Vagina (tissue), 2 donors: ENCODE data around the gene TFF1.

Experiments used
- CTCF ChIP-seq, 3 experiments: fragments of 450-650 bp in 2 of 3; fragments of 200-600 bp in 1 of 3; sonication (generic) in 1 of 3; IDR thresholded peaks; one replicate each; pipeline ENCODE4 v1.5.1; 2017 to 2019; ENCODE audit warnings: antibody characterized with exemption in 3 of 3, mild to moderate bottlenecking in 2 of 3, moderate library complexity in 2 of 3
- POLR2A ChIP-seq, 2 donors: fragments of 450-650 bp; IDR thresholded peaks; one replicate each; pipeline ENCODE4 v1.6.1; 2017; ENCODE audit warnings: antibody characterized with exemption in 2 of 2, mild to moderate bottlenecking in 2 of 2, moderate library complexity in 2 of 2

GRCh38 chr21:42356046-42356445, 10.3 kb downstream of the TFF1 start:
- TF ChIP-seq CTCF (IDR thresholded peaks at IDR 0.05) (no peak), POLR2A (IDR thresholded peaks at IDR 0.05) (no peak)
